GM23338 (cell line): ENCODE data around the gene ADAMTSL4.

Source experiments
- CREB1 ChIP-seq: fragments of 250-450 bp; sonication (Bioruptor Pico); IDR thresholded peaks from 2 replicates; pipeline ENCODE4 v1.5.0; 2020; ENCODE audit warnings: low read depth, mild to moderate bottlenecking, moderate library complexity
- EZH2 ChIP-seq: fragments of 200-600 bp; sonication (generic); IDR thresholded peaks from one replicate; pipeline ENCODE4 v1.8.0; 2017; ENCODE audit warnings: antibody characterized with exemption, mild to moderate bottlenecking, low read depth; ENCODE audit not compliant: unreplicated experiment
- EZH2phosphoT487 ChIP-seq: fragments of 200-600 bp; sonication (generic); IDR thresholded peaks from one replicate; pipeline ENCODE4 v1.8.1; 2018; ENCODE audit warnings: antibody characterized with exemption; ENCODE audit not compliant: unreplicated experiment
- JUNB ChIP-seq: IDR thresholded peaks from one replicate; pipeline ENCODE4 v1.6.1; 2016; ENCODE audit warnings: antibody characterized with exemption; ENCODE audit not compliant: unreplicated experiment
- NANOG ChIP-seq: IDR thresholded peaks from 2 replicates; pipeline ENCODE4 v1.6.1; 2016; ENCODE audit warnings: antibody characterized with exemption, borderline replicate concordance
- POLR2AphosphoS5 ChIP-seq: IDR thresholded peaks from 2 replicates; pipeline ENCODE4 v1.6.1; 2016; ENCODE audit warnings: antibody characterized with exemption, low read depth
- STAT1 ChIP-seq: IDR thresholded peaks from one replicate; pipeline ENCODE4 v1.6.1; 2016; ENCODE audit warnings: antibody characterized with exemption; ENCODE audit not compliant: unreplicated experiment
- ZNF114 ChIP-seq: fragments of 250-450 bp; sonication (Bioruptor Pico); IDR thresholded peaks from 2 replicates; pipeline ENCODE4 v1.5.0; 2020; ENCODE audit warnings: mild to moderate bottlenecking, moderate library complexity
- ZNF331 ChIP-seq: fragments of 250-450 bp; sonication (Bioruptor Pico); IDR thresholded peaks from 2 replicates; pipeline ENCODE4 v1.5.0; 2020; ENCODE audit warnings: low read depth, mild to moderate bottlenecking, moderate library complexity
- TF ChIP-seq, protein P1 (sequence below), 2 experiments: fragments of 200-600 bp in 1 of 2; sonication (generic) in 1 of 2; conservative IDR thresholded peaks; 2 replicates each; pipeline versions ENCODE4 v1.5.1 to v1.6.1; 2016 to 2017; ENCODE audit warnings: antibody characterized with exemption in 2 of 2, low read depth in 2 of 2, mild to moderate bottlenecking in 2 of 2, moderate library complexity in 1 of 2
- TF ChIP-seq, protein P2 (sequence below): IDR thresholded peaks from one replicate; pipeline ENCODE4 v1.6.1; 2018; ENCODE audit warnings: antibody characterized with exemption; ENCODE audit not compliant: unreplicated experiment
- TF ChIP-seq, protein P3 (sequence below): IDR thresholded peaks from 2 replicates; pipeline ENCODE4 v1.6.1; 2016; ENCODE audit warnings: antibody characterized with exemption
- TF ChIP-seq, protein P4 (sequence below): fragments of 250-450 bp; sonication (Bioruptor Pico); IDR thresholded peaks from 2 replicates; pipeline ENCODE4 v1.5.0; 2020; ENCODE audit warnings: mild to moderate bottlenecking, moderate library complexity

DNA sequence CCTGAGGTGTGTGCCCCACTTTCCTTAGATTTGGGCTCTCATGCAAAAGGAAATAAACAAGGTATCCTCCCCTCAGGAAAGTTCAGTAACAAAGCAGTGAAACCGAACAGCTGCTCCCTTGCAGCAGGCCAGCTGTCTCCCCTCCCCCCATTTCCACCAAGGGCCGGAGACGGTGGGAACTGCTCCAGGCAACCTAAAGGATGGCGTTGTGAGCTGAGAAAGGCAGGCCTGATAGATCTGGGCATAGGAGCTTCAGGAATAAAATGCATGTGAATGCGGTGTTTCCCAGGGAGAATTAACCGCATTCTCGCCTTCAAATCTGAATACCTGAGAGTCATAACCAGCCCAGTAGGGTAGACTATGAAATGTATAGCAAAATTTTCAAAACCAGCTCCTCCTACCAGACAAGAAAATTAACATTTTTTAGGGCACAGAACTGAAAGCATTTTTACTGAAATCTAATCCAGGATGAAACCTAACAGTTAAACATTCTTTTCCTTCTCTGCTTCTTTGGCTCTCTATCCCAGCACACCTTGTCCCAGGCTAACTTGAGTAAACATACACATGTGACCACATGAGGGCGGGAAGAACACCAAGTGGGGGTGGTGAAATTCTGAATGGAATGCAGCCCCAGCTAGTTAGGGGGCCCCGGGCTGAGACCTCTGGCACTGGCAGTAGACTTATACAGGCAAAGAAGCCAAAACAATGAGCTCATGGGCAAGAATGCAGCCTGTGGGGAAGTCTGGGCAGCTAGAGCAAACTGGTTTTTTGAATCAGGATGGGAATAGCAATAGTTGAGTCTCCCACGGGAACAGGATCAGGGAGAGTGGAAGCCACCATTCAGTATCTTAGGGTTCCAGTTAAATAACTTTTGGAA, 18.7 kb downstream of the ADAMTSL4 start:
- TF ChIP-seq, protein P1, sequence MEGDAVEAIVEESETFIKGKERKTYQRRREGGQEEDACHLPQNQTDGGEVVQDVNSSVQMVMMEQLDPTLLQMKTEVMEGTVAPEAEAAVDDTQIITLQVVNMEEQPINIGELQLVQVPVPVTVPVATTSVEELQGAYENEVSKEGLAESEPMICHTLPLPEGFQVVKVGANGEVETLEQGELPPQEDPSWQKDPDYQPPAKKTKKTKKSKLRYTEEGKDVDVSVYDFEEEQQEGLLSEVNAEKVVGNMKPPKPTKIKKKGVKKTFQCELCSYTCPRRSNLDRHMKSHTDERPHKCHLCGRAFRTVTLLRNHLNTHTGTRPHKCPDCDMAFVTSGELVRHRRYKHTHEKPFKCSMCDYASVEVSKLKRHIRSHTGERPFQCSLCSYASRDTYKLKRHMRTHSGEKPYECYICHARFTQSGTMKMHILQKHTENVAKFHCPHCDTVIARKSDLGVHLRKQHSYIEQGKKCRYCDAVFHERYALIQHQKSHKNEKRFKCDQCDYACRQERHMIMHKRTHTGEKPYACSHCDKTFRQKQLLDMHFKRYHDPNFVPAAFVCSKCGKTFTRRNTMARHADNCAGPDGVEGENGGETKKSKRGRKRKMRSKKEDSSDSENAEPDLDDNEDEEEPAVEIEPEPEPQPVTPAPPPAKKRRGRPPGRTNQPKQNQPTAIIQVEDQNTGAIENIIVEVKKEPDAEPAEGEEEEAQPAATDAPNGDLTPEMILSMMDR (conservative IDR thresholded peaks at IDR 0.05; ENCODE audit: low read depth in 2 of 2): no peak; a peak in 1 of 4 replicates
- TF ChIP-seq NANOG (0 out of 2 replicates have a peak, but pooled peaks have one; percentile 8), POLR2AphosphoS5 (peak; percentile 40), EZH2 (no peak), EZH2phosphoT487 (no peak), CREB1 (CRISPR knock-in tag) (peak; percentile 46), JUNB (no peak), STAT1 (no peak), ZNF331 (CRISPR knock-in tag) (no peak), ZNF114 (CRISPR knock-in tag) (no peak)
- TF ChIP-seq, protein P2, sequence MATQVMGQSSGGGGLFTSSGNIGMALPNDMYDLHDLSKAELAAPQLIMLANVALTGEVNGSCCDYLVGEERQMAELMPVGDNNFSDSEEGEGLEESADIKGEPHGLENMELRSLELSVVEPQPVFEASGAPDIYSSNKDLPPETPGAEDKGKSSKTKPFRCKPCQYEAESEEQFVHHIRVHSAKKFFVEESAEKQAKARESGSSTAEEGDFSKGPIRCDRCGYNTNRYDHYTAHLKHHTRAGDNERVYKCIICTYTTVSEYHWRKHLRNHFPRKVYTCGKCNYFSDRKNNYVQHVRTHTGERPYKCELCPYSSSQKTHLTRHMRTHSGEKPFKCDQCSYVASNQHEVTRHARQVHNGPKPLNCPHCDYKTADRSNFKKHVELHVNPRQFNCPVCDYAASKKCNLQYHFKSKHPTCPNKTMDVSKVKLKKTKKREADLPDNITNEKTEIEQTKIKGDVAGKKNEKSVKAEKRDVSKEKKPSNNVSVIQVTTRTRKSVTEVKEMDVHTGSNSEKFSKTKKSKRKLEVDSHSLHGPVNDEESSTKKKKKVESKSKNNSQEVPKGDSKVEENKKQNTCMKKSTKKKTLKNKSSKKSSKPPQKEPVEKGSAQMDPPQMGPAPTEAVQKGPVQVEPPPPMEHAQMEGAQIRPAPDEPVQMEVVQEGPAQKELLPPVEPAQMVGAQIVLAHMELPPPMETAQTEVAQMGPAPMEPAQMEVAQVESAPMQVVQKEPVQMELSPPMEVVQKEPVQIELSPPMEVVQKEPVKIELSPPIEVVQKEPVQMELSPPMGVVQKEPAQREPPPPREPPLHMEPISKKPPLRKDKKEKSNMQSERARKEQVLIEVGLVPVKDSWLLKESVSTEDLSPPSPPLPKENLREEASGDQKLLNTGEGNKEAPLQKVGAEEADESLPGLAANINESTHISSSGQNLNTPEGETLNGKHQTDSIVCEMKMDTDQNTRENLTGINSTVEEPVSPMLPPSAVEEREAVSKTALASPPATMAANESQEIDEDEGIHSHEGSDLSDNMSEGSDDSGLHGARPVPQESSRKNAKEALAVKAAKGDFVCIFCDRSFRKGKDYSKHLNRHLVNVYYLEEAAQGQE: peak; percentile 20
- TF ChIP-seq, protein P3, sequence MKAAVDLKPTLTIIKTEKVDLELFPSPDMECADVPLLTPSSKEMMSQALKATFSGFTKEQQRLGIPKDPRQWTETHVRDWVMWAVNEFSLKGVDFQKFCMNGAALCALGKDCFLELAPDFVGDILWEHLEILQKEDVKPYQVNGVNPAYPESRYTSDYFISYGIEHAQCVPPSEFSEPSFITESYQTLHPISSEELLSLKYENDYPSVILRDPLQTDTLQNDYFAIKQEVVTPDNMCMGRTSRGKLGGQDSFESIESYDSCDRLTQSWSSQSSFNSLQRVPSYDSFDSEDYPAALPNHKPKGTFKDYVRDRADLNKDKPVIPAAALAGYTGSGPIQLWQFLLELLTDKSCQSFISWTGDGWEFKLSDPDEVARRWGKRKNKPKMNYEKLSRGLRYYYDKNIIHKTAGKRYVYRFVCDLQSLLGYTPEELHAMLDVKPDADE: peak; percentile 53; the same call in 1 of the 2 replicates
- TF ChIP-seq, protein P4, sequence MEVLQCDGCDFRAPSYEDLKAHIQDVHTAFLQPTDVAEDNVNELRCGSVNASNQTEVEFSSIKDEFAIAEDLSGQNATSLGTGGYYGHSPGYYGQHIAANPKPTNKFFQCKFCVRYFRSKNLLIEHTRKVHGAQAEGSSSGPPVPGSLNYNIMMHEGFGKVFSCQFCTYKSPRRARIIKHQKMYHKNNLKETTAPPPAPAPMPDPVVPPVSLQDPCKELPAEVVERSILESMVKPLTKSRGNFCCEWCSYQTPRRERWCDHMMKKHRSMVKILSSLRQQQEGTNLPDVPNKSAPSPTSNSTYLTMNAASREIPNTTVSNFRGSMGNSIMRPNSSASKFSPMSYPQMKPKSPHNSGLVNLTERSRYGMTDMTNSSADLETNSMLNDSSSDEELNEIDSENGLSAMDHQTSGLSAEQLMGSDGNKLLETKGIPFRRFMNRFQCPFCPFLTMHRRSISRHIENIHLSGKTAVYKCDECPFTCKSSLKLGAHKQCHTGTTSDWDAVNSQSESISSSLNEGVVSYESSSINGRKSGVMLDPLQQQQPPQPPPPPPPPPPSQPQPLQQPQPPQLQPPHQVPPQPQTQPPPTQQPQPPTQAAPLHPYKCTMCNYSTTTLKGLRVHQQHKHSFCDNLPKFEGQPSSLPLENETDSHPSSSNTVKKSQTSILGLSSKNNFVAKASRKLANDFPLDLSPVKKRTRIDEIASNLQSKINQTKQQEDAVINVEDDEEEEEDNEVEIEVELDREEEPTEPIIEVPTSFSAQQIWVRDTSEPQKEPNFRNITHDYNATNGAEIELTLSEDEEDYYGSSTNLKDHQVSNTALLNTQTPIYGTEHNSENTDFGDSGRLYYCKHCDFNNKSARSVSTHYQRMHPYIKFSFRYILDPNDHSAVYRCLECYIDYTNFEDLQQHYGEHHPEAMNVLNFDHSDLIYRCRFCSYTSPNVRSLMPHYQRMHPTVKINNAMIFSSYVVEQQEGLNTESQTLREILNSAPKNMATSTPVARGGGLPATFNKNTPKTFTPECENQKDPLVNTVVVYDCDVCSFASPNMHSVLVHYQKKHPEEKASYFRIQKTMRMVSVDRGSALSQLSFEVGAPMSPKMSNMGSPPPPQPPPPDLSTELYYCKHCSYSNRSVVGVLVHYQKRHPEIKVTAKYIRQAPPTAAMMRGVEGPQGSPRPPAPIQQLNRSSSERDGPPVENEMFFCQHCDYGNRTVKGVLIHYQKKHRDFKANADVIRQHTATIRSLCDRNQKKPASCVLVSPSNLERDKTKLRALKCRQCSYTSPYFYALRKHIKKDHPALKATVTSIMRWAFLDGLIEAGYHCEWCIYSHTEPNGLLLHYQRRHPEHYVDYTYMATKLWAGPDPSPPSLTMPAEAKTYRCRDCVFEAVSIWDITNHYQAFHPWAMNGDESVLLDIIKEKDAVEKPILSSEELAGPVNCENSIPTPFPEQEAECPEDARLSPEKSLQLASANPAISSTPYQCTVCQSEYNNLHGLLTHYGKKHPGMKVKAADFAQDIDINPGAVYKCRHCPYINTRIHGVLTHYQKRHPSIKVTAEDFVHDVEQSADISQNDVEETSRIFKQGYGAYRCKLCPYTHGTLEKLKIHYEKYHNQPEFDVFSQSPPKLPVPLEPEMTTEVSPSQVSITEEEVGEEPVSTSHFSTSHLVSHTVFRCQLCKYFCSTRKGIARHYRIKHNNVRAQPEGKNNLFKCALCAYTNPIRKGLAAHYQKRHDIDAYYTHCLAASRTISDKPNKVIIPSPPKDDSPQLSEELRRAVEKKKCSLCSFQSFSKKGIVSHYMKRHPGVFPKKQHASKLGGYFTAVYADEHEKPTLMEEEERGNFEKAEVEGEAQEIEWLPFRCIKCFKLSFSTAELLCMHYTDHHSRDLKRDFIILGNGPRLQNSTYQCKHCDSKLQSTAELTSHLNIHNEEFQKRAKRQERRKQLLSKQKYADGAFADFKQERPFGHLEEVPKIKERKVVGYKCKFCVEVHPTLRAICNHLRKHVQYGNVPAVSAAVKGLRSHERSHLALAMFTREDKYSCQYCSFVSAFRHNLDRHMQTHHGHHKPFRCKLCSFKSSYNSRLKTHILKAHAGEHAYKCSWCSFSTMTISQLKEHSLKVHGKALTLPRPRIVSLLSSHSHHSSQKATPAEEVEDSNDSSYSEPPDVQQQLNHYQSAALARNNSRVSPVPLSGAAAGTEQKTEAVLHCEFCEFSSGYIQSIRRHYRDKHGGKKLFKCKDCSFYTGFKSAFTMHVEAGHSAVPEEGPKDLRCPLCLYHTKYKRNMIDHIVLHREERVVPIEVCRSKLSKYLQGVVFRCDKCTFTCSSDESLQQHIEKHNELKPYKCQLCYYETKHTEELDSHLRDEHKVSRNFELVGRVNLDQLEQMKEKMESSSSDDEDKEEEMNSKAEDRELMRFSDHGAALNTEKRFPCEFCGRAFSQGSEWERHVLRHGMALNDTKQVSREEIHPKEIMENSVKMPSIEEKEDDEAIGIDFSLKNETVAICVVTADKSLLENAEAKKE (CRISPR knock-in tag): no peak
